ENCODE results near the gene PDXP.

- TF ChIP-seq REST (IDR thresholded peaks at IDR 0.05; ENCODE audit: insufficient read depth in 1 of 2, low read depth in 2 of 2, low read length in 1 of 2), result no peak
- no peak for TF ChIP-seq CTCF (IDR thresholded peaks at IDR 0.05)
- no peak for TF ChIP-seq POLR2AphosphoS5 (IDR thresholded peaks at IDR 0.05; ENCODE audit: low read depth, low read length)
Measured at GRCh38 chr22:37650463-37651136, 7.9 kb upstream of the PDXP start.

All from Panc1 (cell line).